ENCODE results near the gene PLCB1. TPM values are rescaled to one million over a fixed set of nuclear protein-coding genes. Genes with fewer than 3 reads are reported as not detected.

Gene PLCB1
- total and polyA plus RNA-seq, 10 of the 15 experiments (the other 5 are each of a cell fraction or from before 2014, with no cell fraction given) = 0.05 to 5.3 (median 0.17) TPM; not detected in 1

DNA sequence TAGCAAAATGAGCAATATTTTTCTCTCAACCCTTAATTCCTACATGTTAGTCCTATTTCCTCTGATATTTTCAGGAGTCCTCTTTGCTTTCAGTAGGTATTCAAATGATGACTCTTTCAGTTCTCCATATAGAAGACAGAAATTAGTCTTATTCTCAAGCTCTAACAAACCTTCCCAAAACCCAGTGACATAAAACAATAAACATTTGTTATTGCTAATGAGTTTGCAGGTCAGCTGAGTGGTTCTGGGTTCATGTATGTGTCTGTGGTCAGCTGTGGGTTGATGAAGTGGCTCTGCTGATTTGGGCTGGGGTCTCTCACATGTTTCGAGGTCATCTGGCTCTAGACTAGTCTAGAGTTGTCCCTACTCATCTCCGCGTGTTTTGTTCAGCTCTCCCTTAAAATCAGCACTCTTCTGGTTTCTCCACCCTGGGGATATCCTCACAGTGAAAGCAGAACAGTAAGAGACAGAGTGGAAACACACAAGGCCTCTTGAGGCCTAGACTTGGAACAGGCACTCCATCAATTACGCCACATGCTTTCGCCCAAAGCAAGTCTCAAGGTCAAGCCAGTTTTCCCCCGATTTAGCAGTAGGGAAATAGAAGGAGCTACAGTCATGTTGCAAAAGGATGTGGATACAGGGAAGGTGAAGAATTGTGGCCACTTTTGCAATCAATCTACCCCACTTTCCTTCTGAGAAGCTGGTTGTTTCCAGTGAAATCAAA lies 273.0 kb downstream of the PLCB1 start (continued):
- TF ChIP-seq SPI1 (IDR thresholded peaks at IDR 0.05; ENCODE audit: borderline replicate concordance, insufficient read depth, low read depth, low read length) (peak; percentile 73; the same call in 1 of the 2 replicates), CEBPB (IDR thresholded peaks at IDR 0.05; ENCODE audit: borderline replicate concordance in 1 of 2, low read depth in 2 of 2, low read length in 2 of 2) (no peak), IRF3 (IDR thresholded peaks at IDR 0.05) (no peak), DPF2 (IDR thresholded peaks at IDR 0.05) (peak; percentile 87), MTA2 (IDR thresholded peaks at IDR 0.05; ENCODE audit: low read depth) (peak; percentile 98), ZBTB11 (CRISPR knock-in tag; IDR thresholded peaks at IDR 0.05) (no peak), WRNIP1 (IDR thresholded peaks at IDR 0.05; ENCODE audit: borderline replicate concordance, low read depth, low read length) (no peak), ZNF217 (IDR thresholded peaks at IDR 0.05) (no peak), CHD4 (IDR thresholded peaks at IDR 0.05) (no peak), RB1 (IDR thresholded peaks at IDR 0.05; ENCODE audit: borderline replicate concordance) (no peak), USF1 (IDR thresholded peaks at IDR 0.05; ENCODE audit: borderline replicate concordance, extremely low read length, insufficient read depth, low read depth, low read length) (no peak), CREM (IDR thresholded peaks at IDR 0.05; ENCODE audit: low read depth) (no peak), SREBF1 (IDR thresholded peaks at IDR 0.05; ENCODE audit: low read length) (no peak), RELA (IDR thresholded peaks at IDR 0.05; ENCODE audit: borderline replicate concordance, partially characterized antibody) (no peak), PAX8 (IDR thresholded peaks at IDR 0.05) (no peak)
- TF ChIP-seq, protein P1, sequence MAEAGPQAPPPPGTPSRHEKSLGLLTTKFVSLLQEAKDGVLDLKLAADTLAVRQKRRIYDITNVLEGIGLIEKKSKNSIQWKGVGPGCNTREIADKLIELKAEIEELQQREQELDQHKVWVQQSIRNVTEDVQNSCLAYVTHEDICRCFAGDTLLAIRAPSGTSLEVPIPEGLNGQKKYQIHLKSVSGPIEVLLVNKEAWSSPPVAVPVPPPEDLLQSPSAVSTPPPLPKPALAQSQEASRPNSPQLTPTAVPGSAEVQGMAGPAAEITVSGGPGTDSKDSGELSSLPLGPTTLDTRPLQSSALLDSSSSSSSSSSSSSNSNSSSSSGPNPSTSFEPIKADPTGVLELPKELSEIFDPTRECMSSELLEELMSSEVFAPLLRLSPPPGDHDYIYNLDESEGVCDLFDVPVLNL (IDR thresholded peaks at IDR 0.05; ENCODE audit: low read depth, low read length) = no peak
- TF ChIP-seq, protein P2, sequence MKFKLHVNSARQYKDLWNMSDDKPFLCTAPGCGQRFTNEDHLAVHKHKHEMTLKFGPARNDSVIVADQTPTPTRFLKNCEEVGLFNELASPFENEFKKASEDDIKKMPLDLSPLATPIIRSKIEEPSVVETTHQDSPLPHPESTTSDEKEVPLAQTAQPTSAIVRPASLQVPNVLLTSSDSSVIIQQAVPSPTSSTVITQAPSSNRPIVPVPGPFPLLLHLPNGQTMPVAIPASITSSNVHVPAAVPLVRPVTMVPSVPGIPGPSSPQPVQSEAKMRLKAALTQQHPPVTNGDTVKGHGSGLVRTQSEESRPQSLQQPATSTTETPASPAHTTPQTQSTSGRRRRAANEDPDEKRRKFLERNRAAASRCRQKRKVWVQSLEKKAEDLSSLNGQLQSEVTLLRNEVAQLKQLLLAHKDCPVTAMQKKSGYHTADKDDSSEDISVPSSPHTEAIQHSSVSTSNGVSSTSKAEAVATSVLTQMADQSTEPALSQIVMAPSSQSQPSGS (IDR thresholded peaks at IDR 0.05; ENCODE audit: low read length) = peak; percentile 55; the same call in 1 of the 2 replicates
- TF ChIP-seq, protein P3, sequence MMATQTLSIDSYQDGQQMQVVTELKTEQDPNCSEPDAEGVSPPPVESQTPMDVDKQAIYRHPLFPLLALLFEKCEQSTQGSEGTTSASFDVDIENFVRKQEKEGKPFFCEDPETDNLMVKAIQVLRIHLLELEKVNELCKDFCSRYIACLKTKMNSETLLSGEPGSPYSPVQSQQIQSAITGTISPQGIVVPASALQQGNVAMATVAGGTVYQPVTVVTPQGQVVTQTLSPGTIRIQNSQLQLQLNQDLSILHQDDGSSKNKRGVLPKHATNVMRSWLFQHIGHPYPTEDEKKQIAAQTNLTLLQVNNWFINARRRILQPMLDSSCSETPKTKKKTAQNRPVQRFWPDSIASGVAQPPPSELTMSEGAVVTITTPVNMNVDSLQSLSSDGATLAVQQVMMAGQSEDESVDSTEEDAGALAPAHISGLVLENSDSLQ (IDR thresholded peaks at IDR 0.05) = 0 out of 2 replicates have a peak, but pooled peaks have one; percentile 14
- TF ChIP-seq, protein P4, sequence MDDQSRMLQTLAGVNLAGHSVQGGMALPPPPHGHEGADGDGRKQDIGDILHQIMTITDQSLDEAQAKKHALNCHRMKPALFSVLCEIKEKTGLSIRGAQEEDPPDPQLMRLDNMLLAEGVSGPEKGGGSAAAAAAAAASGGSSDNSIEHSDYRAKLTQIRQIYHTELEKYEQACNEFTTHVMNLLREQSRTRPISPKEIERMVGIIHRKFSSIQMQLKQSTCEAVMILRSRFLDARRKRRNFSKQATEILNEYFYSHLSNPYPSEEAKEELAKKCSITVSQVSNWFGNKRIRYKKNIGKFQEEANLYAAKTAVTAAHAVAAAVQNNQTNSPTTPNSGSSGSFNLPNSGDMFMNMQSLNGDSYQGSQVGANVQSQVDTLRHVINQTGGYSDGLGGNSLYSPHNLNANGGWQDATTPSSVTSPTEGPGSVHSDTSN (IDR thresholded peaks at IDR 0.05; ENCODE audit: insufficient replicate concordance, low read depth, low read length) = no peak
